ENCODE results near the gene CRB3. TPM values are rescaled to one million over a fixed set of nuclear protein-coding genes. Genes with fewer than 3 reads are reported as not detected.

Gene CRB3
- total RNA-seq, 1 donor from 2014 or later: 0.44 TPM

DNA sequence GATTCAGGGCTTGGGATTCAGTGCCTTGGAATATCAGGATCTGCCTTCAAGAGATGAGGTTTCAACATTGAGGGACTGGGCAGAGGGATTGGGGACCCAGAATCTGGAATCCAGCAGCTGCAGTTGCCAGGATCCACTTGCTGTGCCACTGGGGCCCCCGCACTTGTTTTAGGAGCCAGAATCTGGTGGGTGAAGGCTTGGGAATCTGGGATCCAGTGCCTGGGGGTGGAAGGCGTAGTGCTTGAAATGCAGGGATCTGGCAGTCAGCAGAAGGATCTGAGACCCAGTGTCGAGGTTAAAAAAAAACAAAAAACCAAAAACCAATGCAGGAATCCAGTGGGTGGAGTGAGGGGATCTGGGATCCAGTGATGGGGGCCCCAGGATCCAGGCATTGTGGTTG lies 23.2 kb upstream of the CRB3 start:
- Mint-ChIP-seq H3K27me3 (ENCODE audit: unreplicated experiment) (peaks cover 1% of the 10 kb centered on the region), H3K36me3 (ENCODE audit: low read depth, unreplicated experiment) (no peaks in the 10 kb centered on the region), H3K27ac (ENCODE audit: unreplicated experiment) (no peak overlapping the region), H3K4me1 (ENCODE audit: unreplicated experiment) (no peaks in the 10 kb centered on the region), H3K9me3 (ENCODE audit: unreplicated experiment) (no peaks in the 10 kb centered on the region), H3K4me3 (ENCODE audit: unreplicated experiment) (peak overlapping the region; percentile 8)
- no peak for TF ChIP-seq CTCF (IDR thresholded peaks at IDR 0.05; ENCODE audit: unreplicated experiment)
- no peak for DNase-seq (ENCODE audit: low spot score)

DNA sequence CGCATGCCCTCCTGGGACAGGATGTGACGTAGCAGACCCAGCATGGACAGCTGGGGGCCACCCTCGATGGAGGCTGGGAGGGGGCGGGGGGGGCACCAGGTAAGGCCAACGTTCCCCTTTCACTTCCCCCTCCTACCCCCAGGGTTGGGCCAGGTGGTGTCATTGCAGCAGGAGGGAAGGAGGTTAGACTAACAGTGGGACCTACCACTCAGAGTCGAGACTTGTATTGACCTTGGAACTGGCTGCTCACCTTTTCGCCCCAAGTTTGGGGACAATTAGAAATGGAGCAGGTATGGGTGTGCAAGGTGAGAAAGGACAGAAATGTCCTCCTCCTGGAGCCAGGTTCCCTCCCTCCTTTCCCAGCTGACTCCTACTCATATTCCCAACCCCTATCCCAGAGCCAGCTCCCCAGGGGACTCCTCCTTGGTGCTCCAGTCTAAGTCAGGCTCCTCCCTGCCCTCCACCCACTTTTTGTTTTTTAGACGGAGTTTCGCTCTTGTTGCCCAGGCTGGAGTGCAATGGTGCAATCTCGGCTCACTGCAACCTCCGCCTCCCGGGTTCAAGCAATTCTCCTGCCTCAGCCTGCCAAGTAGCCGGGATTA lies 21.9 kb upstream of the CRB3 start:
- TF ChIP-seq CTCF (IDR thresholded peaks at IDR 0.05; ENCODE audit: unreplicated experiment): no peak
- H3K4me3 Mint-ChIP-seq (ENCODE audit: unreplicated experiment): no peak overlapping the region
- DNase-seq (ENCODE audit: low spot score): no peak
- no peak overlapping the region for H3K27ac Mint-ChIP-seq (ENCODE audit: unreplicated experiment)
- H3K4me1 Mint-ChIP-seq (ENCODE audit: unreplicated experiment): no peaks in the 10 kb centered on the region
- peaks cover 1% of the 10 kb centered on the region for H3K27me3 Mint-ChIP-seq (ENCODE audit: unreplicated experiment)
- no peaks in the 10 kb centered on the region for H3K9me3 Mint-ChIP-seq (ENCODE audit: unreplicated experiment)
- H3K36me3 Mint-ChIP-seq (ENCODE audit: low read depth, unreplicated experiment): peaks cover 6% of the 10 kb centered on the region

DNA sequence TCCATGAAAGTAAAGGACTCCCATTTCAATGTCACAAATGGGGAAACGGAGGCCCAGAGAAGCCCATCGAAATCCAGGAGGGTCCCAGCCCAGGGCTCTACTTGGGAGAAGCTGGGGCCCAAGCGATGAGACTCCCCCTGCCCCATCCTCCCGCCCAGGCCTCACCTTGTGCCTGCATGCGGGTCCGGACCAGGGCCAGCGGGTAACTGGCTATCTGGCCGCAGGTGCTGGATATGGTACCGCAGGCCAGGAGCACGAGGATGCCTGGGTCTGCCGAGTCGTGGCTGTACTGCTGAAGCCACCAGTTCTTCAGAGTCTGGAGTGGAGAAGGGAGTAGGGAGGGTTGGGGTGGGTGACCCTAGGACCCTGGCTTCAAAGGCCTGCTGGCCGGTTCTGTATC lies 20.1 kb upstream of the CRB3 start:
- Mint-ChIP-seq H3K36me3 (ENCODE audit: low read depth, unreplicated experiment) (peaks cover 6% of the 10 kb centered on the region), H3K27me3 (ENCODE audit: unreplicated experiment) (peaks cover 1% of the 10 kb centered on the region), H3K27ac (ENCODE audit: unreplicated experiment) (no peak overlapping the region), H3K9me3 (ENCODE audit: unreplicated experiment) (no peaks in the 10 kb centered on the region), H3K4me1 (ENCODE audit: unreplicated experiment) (no peaks in the 10 kb centered on the region), H3K4me3 (ENCODE audit: unreplicated experiment) (no peak overlapping the region)
- no peak for TF ChIP-seq CTCF (IDR thresholded peaks at IDR 0.05; ENCODE audit: unreplicated experiment)
- no peak for DNase-seq (ENCODE audit: low spot score)

DNA sequence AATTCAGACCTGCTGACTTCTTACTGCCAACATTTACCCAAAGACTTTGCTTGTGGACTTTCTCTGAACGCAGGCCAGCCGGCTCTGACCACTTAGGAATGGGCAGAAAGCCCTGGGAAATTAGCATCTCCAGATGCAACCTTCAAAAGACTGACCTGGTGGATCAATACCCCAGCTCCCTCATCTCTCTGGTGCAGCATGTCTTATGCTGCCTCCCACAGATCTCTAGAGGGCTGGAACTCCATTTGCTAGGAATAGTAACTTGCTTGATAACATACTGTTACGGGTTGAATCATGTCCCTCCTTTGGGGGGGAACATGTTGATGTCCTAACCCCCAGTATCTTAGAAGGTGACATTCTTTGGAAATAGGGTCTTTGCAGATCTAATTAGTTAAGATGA lies 17.6 kb upstream of the CRB3 start:
- TF ChIP-seq CTCF (IDR thresholded peaks at IDR 0.05; ENCODE audit: unreplicated experiment): no peak
- peaks cover 4% of the 10 kb centered on the region for H3K27me3 Mint-ChIP-seq (ENCODE audit: unreplicated experiment)
- no peaks in the 10 kb centered on the region for H3K4me1 Mint-ChIP-seq (ENCODE audit: unreplicated experiment)
- no peak overlapping the region for H3K27ac Mint-ChIP-seq (ENCODE audit: unreplicated experiment)
- H3K9me3 Mint-ChIP-seq (ENCODE audit: unreplicated experiment): no peaks in the 10 kb centered on the region
- H3K4me3 Mint-ChIP-seq (ENCODE audit: unreplicated experiment): peak overlapping the region; percentile 74
- DNase-seq (ENCODE audit: low spot score): no peak
- peaks cover 6% of the 10 kb centered on the region for H3K36me3 Mint-ChIP-seq (ENCODE audit: low read depth, unreplicated experiment)

- no peak for DNase-seq (ENCODE audit: low spot score)
- TF ChIP-seq CTCF (IDR thresholded peaks at IDR 0.05; ENCODE audit: unreplicated experiment): no peak
- peaks cover 4% of the 10 kb centered on the region for H3K27me3 Mint-ChIP-seq (ENCODE audit: unreplicated experiment)
- no peaks in the 10 kb centered on the region for H3K9me3 Mint-ChIP-seq (ENCODE audit: unreplicated experiment)
- H3K27ac Mint-ChIP-seq (ENCODE audit: unreplicated experiment): no peak overlapping the region
- no peaks in the 10 kb centered on the region for H3K4me1 Mint-ChIP-seq (ENCODE audit: unreplicated experiment)
- no peak overlapping the region for H3K4me3 Mint-ChIP-seq (ENCODE audit: unreplicated experiment)
- H3K36me3 Mint-ChIP-seq (ENCODE audit: low read depth, unreplicated experiment): peaks cover 11% of the 10 kb centered on the region
These were observed 16.0 kb upstream of the CRB3 start for GRCh38 chr19:6448045-6448444.
